ENCODE measurements around the gene ADPRM.

ADPRM gene

DNA sequence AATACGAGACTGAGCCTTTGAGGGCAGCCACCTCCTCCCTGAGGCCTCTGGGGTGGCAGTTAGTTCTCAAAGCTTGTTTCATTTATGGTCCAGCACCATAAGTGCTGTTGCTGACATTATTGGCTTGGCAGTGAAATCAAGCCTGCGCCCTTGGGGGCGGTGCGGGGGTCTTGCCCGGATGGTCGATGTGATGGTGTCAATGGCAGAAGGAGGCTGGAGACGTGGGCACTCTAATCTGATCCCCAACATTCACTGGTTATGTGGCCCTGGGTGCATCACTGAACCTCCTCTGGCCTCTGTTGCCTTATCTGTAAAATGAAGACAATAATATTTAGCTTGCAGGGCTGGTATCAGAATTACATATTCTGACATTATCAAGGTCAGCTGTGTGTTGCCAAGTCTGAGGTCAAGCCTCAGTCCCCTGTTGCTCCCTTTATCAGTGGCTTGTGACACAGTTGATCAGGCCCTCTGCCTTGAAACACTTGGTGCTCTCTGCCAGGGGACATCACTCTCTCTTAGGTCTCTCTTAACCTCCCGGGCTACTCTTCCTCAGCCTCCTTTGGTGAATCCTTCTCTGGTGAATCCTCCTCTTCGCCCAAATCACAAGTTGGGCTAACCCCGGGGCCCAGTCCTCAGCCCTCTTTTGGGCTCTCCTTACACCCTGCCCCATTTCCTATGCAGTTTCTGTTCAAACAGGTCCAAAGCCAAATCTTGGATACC, 44.2 kb downstream of the ADPRM start:
- no peak for DNase-seq (ENCODE audit: low read depth)

GRCh38 chr17:10742431-10742830, 45.0 kb downstream of the ADPRM start:
- DNase-seq (ENCODE audit: low read depth) = no peak

DNA sequence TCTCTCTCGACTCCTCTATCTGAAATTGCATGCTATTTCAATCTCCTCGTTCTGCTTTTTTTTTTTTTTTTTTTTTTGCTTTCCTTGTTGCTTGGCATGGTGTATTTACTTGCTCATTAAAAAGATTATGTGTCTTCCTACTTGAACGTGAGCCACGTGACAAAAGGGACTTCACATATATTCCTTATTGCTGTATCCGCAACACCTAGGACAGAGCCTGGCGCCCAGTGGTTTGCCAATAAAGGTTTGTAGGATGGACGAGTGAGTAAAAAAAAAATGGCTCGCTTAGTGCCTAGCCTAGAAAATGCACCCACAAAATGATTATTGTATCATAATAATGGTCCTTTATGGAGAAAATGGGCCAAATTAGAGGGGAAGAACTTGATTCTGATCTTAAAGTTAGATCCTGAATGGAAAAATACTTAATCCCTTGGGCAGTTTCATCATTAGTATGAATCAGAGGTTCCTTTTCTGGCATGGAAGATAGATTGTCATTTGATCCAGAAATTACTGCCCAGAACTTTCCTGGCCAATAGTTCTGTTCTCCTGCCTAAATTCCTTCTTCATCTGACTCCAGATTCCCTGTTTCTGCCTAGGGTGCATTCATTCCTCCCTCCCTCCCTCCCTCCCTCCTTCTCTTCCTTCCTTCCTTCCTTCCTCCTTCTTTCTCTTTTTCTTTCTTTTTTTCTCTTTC, 46.1 kb downstream of the ADPRM start:
- no peak for DNase-seq (ENCODE audit: low read depth)

- DNase-seq (ENCODE audit: low read depth) = no peak
These were observed 47.2 kb downstream of the ADPRM start for GRCh38 chr17:10744501-10745000.

- DNase-seq (ENCODE audit: low read depth) = no peak
These were observed 47.8 kb downstream of the ADPRM start for GRCh38 chr17:10745231-10745630.

- no peak for DNase-seq (ENCODE audit: low read depth)
These were observed 51.3 kb downstream of the ADPRM start for GRCh38 chr17:10748531-10749181.

DNA sequence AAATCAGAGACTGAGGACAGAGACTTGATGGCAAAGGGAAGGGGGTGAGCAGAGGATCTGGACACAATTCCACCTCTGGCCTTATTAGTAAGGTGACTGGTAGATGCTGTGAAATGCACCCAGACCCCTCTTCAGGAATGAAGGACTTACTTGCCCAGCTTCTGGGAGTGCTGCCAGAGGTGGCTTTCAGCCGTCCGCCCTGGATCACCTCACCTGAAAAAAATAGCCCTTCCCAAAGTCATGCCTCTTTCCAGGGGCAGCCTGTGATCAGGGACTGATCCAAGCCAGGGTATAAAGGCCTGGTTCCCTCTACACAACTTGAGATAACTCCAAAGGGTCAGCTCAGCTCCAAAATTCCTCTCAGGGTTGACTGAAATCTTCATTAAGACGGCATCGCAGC, 52.8 kb downstream of the ADPRM start:
- DNase-seq (ENCODE audit: low read depth) = no peak

DNA sequence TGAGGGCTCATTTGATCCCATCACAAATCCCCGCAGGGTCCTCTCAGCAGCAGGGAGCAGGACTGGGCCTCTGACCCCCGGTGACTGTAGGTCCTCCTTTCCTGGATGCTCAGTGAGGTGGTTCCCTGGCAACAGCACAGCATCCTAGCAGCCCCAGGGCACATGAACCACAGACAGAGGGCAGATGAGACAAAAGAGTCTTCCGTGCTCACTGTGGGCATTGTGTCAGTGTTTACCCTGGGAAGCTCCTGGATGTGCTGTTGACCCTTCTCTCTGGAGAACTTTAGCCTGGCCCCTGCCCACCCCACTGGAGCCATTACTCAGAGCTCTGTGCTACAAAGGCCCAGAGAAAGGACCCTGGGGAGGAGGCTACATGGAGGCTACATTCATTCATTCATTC, 54.2 kb downstream of the ADPRM start:
- no peak for DNase-seq (ENCODE audit: low read depth)

GRCh38 chr17:10752696-10753095, 55.3 kb downstream of the ADPRM start:
- DNase-seq (ENCODE audit: low read depth) = no peak

GRCh38 chr17:10754109-10754508, 56.7 kb downstream of the ADPRM start:
- DNase-seq (ENCODE audit: low read depth) = no peak

- no peak for DNase-seq (ENCODE audit: low read depth)
These were observed 57.6 kb downstream of the ADPRM start for GRCh38 chr17:10754861-10755591.

- DNase-seq (ENCODE audit: low read depth) = no peak
These were observed 58.3 kb downstream of the ADPRM start for GRCh38 chr17:10755592-10756127.

DNA sequence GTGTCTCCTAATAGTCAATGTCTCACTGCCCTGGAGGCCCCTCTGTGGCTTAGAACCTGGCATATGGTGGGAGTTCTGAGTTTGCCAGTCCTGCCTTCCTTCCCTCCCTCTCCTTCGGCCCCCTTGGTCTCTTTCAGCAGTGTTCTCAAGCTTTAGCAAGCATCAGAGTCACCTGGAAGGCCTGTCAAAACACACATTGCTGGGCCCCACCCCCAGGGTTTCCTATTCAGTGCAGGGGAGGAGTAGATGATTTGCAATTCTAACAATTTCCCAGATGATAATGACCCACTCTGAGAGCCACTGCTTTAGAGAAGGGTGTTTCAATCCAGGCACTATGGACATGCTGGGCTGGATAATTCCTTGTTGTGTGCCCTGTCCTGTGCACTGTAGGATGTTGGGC, 58.8 kb downstream of the ADPRM start:
- DNase-seq (ENCODE audit: low read depth) = no peak

GRCh38 chr17:10756619-10757018, 59.2 kb downstream of the ADPRM start:
- no peak for DNase-seq (ENCODE audit: low read depth)

DNA sequence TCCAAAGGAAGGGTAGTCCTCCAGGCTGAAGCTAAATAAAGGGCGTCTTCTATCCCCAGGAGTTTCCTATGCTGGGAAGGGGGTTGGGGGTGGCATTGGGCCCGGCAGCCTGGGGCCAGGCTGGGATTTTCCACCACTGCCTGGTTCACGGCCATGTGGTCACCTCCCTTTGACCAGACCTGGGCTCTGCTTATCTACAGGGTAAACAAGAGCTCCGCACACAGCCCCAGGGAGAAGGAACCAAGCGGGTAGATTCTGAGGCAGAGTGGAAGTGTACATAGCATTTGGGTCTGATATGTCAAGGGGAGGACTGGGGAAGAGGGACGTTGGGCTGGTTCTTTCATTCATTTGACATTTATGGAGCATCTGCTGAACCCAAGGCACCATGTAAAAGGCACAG, 59.7 kb downstream of the ADPRM start:
- no peak for DNase-seq (ENCODE audit: low read depth)

- DNase-seq (ENCODE audit: low read depth) = no peak
These were observed 60.3 kb downstream of the ADPRM start for GRCh38 chr17:10757647-10758046.

- no peak for DNase-seq (ENCODE audit: low read depth)
These were observed 60.7 kb downstream of the ADPRM start for GRCh38 chr17:10758062-10758461.

All from stimulated activated CD8-positive, alpha-beta memory T cell treated with anti-CD3 and anti-CD28 coated beads, Interleukin-15, amount 100 ng/mL, for 24 hours (primary cell).